GF-D8 (cell line): ENCODE data around the gene DIPK2A.
A peak's percentile ranks its signal among the peaks of the same experiment; 100 is the strongest.

Experiments used
- DNase-seq: peaks from one replicate; lab custom pipeline; 2025; lab: John Stamatoyannopoulos, UW

DIPK2A gene, protein sequence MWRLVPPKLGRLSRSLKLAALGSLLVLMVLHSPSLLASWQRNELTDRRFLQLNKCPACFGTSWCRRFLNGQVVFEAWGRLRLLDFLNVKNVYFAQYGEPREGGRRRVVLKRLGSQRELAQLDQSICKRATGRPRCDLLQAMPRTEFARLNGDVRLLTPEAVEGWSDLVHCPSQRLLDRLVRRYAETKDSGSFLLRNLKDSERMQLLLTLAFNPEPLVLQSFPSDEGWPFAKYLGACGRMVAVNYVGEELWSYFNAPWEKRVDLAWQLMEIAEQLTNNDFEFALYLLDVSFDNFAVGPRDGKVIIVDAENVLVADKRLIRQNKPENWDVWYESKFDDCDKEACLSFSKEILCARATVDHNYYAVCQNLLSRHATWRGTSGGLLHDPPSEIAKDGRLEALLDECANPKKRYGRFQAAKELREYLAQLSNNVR

DNA sequence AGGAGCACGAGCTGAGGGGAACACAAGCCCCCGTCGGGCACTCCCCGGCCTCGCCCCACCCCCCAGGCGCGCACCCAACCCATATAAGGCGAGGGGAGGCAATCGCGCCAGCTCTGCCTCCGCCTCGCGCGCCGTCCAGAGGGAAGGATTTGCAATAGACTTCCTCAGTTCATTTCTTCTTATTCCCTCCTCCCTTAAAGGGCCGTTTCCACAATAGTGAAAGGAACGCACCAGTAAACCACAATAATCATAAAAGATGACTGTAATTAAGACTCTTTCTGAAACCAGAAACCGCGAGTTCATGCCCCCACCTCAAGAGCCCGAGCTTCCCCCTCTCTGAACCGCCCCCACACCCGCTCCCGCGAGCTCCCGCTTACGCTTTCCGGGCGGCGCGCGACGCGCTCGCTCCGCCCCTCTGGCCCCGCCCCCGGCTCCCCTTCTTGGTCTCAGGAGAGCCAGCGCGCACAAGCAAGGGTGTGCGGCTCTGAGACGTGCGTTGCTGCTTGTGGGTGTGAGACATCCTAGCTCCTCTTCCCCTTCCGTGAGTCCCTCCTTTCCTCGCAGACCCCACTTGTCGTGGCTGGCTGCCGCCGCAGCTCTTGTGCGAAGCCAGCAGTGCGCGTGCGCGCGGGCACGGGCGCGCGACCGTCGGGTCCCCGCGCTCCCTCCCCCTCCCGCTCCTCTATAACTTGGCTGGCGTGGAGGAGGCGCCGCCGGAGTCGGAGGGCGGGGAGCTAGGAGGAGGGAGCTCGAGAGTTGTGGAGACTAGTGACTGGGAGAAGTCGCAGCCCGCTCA, at the start of gene DIPK2A:
Gene DIPK2A (plus strand): TSS at position 465 of the 796 bp plus-strand sequence. CDS start 510 bp downstream, outside the sequence.
- DNase-seq, result peak; percentile 94

DNA sequence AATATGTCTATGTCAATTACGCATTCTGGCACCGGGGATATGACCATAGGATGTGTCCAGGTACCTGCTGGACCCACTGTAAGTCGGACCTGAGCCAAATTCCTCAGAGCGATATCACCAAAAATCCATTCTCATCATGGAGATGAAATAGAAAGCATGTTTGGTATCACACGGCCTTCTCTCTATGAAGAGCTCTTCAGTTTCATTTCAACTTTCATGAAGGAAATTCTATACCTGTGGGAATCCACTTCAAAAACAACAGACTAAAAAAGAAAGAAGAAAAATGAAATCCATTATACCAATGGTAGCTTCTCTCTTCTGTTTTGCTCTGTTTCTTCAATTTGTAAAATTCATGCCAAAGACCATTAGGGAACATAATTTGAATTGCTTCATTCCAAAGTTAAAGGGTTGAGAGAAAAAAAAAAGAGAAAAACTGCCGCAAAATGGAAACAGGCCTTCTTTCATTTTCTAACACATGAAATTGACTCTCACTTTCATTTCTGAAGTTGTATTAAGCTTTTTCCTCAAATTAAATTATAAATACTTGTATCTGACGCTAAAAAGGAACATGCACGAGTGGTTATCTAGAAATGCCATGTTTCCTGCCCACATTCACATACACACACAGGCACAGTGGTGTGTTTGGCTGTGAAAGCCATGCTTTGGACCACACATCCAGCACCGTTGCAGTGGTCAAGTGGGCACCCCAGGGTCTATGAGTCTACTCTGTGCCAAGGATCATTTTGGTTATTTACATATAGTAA, 46.9 kb upstream of the DIPK2A start:
- no peak for DNase-seq

DNA sequence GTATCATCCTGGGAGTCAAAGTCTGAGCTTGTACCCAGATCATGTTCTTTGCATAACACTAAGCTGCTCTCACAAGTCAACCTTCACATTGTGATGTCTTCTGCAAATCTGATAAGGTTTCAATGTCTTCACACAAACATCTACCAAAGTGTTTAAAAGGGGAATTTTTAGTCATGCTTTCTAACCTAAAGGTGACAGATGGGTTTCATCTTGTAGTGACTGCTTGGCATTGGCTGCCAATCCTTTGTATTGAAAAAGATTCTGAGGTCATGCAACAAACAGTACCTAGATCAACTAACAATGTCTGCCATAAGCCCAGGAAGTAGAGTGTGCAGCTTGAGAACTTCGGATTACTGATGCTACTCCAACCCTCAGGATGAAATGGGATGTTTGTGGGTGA, 43.6 kb upstream of the DIPK2A start:
- no peak for DNase-seq

DNA sequence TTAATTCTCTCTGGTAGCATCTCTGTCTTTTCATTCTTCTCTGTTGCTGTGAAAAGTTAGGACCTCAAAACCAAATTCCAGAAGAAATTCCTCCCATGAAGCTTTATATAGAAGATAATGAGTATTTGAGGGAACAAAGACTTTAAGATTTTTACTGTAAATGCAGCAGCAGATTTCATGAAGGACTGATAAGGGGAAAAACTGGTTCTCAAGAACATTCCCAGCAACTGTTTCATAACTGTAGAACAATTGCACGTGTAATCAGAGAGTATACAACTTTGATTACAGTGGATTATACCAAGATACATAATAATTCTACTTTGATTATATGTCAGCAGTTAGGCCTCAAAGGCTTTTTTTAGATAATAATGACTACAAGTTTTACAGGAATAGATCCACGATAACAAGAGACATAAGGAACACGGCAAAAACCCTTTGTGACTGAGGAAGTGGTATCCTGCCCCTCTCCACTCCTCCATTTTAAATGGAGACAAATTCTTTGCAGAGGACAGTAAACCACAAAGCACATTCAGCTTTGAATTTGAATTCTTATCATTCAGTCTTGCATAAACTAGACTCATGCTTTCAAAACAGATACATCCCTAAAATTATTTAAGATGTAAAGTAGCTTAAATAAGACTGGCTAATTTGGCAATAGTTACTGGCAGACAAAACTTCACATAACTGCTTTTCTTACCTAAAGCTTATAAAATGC, 42.9 kb upstream of the DIPK2A start:
- no peak for DNase-seq

DNA sequence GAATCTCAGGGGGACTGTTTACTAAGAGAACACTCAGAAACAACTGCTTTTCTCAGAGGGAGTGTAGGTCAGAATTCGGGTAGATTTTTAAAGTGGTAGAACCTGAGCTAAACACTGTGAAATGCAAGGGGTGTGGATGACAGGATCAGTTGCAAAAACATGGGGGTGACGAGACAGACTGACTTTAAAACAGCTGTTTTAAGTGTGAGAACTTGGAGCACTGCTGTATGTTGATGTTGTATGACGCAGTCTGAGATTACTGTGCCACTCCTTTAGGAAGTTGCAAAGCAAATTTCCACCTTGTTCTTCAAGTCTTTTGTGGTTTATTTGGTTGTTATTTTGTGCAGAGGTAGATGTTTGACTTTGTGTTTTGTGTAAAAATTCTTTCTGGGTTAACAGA, 36.8 kb upstream of the DIPK2A start:
- DNase-seq, result no peak

DNA sequence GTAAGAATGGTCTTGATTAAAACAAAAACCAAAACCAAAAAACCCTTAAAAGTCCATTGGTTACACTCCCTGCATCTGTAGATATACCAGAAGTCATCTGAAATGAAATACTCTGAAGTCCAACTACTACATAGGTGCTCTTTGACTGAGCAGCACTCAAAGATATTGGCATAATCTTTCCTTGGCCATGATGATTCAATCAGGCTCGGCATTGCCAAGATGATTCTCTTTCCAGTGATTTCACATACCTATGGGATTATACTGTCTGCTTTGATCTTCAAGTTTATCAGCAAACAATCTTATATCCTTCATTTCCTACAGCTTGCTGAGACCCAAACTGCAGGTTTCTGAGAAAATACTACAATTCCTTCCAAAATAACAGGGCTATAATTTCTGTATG, 35.9 kb upstream of the DIPK2A start:
- DNase-seq, result no peak

DNA sequence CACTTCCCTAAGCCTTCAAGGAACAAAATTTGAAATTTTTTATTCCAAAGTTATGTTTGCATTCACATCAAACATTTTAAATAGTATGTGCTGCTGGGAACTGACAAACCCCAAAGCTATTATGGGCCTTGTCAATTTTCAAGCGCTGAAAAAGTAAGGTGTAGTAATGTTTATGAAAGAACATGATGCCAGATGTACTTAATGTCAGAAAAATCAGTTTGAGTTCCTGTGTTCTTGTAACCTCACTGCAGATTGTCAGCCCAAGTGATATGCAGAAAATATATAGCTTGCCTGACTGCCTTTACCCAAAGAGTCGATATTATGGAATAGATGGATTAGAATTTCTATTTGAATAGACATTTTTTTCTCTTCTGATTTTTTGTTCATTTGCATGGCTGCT, 20.8 kb upstream of the DIPK2A start:
- DNase-seq, result no peak

DNA sequence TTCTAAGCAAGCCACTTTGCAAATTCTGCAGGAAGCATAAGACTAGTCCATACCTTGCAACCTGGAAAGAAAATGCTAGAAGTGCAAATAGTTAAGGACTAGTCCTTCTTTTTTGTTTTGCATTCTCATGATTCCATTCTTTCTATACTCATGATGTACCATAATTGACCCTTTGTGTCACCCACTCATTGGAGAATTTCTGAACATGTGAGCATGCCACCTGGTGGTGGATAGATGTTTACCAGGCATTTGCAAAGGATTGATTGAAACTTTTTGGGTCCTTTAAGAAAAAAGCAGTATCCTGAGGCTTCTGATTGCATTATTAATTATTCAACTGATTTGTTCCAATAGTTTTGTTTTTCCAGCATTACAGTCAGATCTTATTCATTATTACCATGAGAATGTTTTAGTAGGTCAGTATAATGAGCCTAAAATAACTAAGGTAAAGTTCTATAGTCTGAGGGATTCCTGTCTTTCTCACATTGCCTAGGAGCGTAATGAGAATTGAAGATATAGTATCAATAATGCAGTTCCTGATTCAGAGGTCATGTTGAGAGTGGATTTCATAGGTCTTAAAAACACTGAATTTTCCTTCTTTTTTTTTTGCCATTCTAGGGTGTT, 20.2 kb upstream of the DIPK2A start:
- DNase-seq, result no peak

DNA sequence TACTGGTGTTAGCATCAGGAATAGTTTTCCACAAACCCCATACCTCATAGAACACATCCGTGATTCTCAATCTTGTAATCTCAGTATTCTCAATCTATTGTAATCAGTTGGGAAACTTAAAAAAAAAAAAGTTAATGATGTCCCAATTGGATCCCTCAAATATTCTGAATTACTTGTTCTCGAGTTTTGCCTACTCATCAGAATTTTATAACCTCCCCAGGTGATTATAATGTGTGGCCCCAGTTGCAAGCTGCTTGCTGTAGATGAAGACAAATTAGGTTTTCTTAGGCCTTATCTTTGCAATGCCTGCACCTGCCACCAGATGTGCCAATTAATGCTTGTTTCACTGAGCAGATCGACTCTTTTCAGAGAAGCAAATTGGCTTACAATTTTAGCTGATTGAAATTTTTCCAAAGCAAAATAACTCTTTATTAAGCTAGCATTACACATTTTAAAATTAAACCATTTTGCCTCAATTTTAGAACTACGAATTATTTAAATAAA, 19.0 kb upstream of the DIPK2A start:
- no peak for DNase-seq

DNA sequence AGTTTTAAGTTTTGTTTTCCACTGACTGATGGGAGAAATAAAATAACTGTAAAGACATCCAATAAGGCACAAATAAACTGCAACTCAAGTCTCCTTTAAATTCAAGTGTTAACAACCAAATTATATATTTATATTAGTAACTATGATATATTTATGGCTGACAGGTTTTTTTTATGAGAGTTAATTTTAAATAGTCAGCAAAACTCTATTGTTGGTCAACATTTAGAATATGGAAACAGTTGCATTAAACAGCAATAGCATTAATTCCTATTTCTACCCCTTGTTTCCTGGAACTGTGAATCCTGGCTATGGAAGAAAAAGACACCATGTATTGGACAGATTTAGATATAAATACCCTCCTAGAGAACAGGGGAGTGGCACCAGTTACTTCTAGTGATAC, 16.5 kb upstream of the DIPK2A start:
- DNase-seq, result no peak

DNA sequence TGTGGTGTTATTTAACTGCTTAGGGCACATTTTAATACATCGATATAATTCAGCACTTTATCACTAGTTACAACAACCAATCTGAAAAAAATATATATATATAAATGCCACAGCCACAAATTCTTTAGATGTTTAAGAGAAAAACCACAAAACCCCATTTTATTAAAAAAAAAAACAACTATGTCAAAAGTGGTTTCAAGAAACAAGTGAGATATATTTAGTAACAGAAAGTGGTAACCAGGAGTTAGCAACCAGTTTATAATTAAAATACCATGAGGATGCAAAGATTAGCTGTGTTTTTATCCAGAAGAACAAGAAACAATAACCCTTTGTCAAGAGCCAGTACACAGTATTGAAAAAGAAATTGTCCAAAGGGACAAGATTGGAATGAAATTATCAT, 14.8 kb upstream of the DIPK2A start:
- no peak for DNase-seq

DNA sequence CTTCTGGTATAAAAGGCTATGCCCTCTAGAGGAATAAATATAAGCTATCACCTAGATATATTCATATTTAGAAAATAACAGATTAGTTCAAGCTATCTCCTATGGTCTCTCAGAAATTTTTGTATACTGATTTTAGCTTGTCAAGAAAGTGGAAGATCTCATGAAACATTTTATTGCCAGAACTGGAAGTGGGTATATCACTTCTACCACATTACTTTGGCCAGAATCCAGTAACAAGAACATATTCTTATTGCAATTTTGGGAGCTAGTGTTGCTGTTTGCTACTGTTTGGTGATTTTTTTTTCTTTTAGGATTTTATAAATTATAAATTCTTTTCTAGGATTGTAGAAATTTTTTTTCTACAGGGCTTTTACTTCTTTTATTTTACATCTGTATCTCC, 14.2 kb upstream of the DIPK2A start:
- DNase-seq, result no peak

DNA sequence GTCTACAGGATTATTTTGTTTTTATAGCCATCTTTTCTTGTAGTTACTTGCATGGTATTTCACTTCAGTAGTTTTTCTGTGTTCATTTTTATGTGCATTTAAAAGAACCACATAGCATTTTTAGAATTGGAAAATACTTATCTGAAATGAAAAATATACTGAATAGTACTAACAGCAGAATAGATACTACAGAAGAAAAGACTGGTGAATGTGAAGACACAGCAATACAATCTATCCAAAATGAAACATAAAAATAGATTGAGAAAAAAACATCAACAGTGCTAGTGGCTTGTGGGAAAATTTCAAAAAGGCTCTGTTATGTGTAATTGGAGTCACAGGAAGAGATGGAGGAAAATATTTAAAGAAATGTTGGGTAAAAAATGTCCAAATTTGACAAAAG, 12.7 kb upstream of the DIPK2A start:
- no peak for DNase-seq

DNA sequence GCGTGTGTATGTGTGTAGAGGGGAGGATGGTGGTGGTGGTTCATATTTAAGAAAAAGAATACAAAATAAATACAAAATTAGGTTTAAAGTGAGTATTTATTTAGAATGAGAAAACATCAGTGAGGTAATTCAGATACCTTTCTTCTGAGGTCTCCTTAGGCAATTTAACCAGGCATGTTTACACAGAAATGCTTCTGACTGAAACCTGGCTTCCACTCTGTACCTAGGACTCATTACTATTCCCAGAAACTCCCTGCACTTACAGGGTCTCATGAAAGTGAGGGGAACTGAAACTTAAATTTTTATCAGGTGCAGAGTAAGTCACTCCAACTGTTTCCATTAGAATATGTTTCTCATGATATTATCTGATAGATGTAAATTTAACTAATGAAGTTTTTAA, 10.3 kb upstream of the DIPK2A start:
- DNase-seq, result no peak

DNA sequence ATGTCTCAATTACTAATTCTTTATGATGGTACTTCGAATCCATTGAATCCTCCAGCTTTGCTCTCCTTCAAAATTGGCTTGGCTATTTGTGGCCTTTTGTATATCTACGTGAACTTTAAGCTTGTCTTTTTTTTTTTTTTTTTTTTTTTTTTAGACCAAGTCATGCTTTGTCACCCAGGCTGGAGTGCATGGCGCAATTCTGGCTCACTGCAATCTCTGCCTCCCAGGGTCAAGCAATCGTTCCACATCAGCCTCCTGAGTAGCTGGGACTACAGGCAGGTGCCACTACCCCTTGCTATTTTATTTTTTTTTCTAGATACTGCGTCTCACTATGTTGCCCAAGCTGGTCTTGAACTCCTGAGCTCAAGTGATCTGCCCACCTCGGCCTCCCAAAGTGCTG, 7.7 kb upstream of the DIPK2A start:
- no peak for DNase-seq

DNA sequence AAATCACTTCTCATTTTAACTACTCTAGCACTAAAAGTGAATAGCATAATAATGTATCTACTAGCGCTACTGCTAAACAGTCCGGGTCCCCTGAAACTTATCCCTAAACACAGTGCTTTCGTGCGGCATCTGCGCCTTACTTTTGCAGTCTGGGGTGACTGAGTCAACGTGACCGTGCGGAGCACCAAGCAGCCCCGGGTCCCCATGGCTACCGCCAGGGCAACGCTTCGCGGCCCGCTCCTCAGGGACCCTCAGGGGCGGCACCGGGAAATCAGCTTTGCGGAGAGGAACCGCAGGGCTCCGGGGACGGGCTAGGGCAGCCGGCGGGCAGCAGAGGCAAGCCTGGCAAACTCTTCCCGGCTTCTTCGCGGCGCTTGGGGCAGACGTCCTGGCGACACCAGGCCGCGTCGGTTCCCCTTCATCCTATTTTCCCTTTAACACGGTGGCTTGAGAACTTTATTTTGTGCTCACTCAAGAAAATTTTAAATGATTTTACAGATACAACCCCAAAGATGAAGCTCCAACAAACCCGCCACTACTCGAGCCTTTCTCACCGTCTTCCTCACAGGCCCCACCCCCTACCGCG, 757 bp upstream of the DIPK2A start:
- peak; percentile 52 for DNase-seq

DNA sequence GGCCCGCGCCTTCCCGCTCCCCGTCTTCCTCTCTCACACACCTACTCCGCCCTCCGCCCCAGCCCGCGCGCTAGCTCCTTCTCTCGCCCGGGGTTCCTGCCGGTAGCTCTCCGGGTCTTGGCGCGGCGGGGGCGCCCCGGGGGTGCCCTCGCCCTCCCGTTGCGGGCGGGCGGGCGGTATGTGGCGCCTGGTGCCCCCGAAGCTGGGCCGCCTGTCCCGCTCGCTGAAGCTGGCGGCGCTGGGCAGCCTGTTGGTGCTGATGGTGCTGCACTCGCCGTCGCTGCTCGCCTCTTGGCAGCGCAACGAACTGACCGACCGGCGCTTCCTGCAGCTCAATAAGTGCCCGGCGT, 507 bp downstream of the DIPK2A start:
- no peak for DNase-seq

DNA sequence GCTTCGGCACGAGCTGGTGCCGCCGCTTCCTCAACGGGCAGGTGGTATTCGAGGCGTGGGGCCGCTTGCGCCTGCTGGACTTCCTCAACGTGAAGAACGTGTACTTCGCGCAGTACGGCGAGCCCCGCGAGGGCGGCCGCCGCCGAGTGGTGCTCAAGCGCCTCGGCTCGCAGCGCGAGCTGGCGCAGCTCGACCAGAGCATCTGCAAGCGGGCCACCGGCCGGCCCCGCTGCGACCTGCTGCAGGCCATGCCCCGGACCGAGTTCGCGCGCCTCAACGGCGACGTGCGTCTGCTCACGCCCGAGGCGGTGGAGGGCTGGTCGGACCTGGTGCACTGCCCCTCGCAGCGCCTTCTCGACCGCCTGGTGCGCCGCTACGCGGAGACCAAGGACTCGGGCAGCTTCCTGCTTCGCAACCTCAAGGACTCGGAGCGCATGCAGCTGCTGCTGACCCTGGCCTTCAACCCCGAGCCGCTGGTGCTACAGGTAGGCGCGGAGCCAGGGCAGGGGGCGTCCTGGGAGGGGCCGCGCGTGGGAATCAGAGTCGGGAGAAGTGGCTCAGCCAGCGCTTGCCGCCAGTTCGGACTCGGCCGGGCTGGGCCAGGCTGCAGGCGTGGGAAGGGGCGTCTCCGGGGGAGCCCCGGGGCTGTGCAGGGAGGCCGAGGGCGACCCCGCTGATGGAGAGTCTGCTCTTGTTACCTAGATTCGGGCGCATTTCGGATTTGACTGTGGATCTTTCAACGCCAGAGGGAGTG, 1.1 kb downstream of the DIPK2A start:
- peak; percentile 53 for DNase-seq

DNA sequence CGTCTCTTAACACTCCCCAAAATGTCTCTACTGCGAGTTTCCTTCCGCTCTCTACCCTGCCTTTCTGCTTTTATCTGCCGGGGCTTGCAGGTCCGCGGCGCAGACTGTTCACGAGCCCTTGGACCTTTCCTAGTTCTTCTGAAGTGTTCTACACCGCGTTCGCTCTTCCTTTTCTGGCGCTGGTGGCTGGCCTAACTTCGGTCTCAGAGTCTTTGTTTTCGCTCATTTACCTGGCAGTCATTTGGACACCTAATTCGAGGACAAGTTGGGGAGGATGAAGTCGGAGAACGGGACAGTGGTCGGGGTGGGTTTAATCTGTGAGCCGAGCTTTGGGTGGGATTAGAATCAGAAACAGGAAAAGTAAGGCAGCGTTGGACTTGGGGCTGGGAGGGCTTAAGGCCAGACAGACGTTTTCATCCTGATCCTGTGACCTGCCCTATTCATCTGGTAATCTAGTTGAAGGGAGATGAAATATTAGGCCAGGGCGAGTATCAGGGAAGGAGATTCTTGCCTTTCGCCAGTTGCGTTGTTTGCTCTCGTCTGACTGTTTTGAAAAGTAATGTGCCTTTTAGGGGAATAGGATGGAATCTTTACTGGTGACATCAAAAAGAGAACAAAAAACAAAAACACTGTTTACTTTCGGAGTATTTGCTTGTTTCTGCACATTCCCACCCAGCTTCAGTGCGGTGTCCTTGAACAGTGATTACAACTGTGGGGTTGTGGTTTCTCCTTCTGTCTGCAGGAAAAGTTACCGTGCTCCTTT, 1.8 kb downstream of the DIPK2A start:
- DNase-seq, result peak; percentile 72
